Loucy (cell line): ENCODE results near the gene COQ2.
"Not testable (repeated sequence)": the region's sequence is repeated elsewhere in the genome, so short reads cannot be mapped to it uniquely, and the experiment has no call there.

Experiments used
- H2AFZ ChIP-seq: fragments of 200-600 bp; sonication (generic); 2 replicates; pipeline ENCODE4 v1.6.0; 2016; ENCODE audit warnings: antibody characterized with exemption, mild to moderate bottlenecking, low read length, moderate library complexity
- H3F3A ChIP-seq: fragments of 200-600 bp; 2 replicates; pipeline ENCODE4 v1.6.0; 2016; ENCODE audit warnings: antibody characterized with exemption, low read depth, mild to moderate bottlenecking
- H3K27me3 ChIP-seq: fragments of 200-600 bp; sonication (generic); 2 replicates; pipeline ENCODE4 v1.6.1; 2014; ENCODE audit warnings: low read length, mild to moderate bottlenecking; ENCODE audit not compliant: insufficient read depth, poor library complexity, severe bottlenecking
- H3K36me3 ChIP-seq: fragments of 200-600 bp; sonication (generic); 2 replicates; pipeline ENCODE4 v1.6.1; 2016; ENCODE audit warnings: low read length; ENCODE audit not compliant: insufficient read depth
- H3K4me1 ChIP-seq: fragments of 200-600 bp; sonication (generic); 2 replicates; pipeline ENCODE4 v1.5.1; 2014; ENCODE audit warnings: low read length, mild to moderate bottlenecking; ENCODE audit not compliant: insufficient read depth, poor library complexity, severe bottlenecking
- H3K4me2 ChIP-seq: fragments of 200-600 bp; sonication (generic); 2 replicates; pipeline ENCODE4 v1.6.0; 2014; ENCODE audit warnings: antibody characterized with exemption, low read length, low read depth, mild to moderate bottlenecking; ENCODE audit not compliant: poor library complexity, severe bottlenecking
- H3K4me3 ChIP-seq: fragments of 200-600 bp; sonication (generic); 2 replicates; pipeline ENCODE4 v1.5.1; 2014; ENCODE audit warnings: low read length, mild to moderate bottlenecking, mixed read lengths; ENCODE audit not compliant: poor library complexity, severe bottlenecking
- H3K79me2 ChIP-seq: fragments of 200-600 bp; sonication (generic); 2 replicates; pipeline ENCODE4 v1.6.1; 2014; ENCODE audit warnings: low read length; ENCODE audit not compliant: insufficient read depth
- H3K9ac ChIP-seq: fragments of 200-600 bp; sonication (generic); 2 replicates; pipeline ENCODE4 v1.6.0; 2014; ENCODE audit warnings: mild to moderate bottlenecking, low read depth, low read length, moderate library complexity; ENCODE audit not compliant: poor library complexity, severe bottlenecking
- H3K9me2 ChIP-seq: fragments of 200-600 bp; sonication (generic); replicated peaks from 2 replicates; pipeline ENCODE4 v1.6.1; 2016; ENCODE audit warnings: low read depth, low read length, mixed read lengths
- H3K9me3 ChIP-seq: fragments of 200-600 bp; sonication (generic); 2 replicates; pipeline ENCODE4 v1.6.1; 2014; ENCODE audit warnings: mild to moderate bottlenecking, antibody characterized with exemption, low read length, low read depth; ENCODE audit not compliant: insufficient read depth
- H4K20me1 ChIP-seq: fragments of 200-600 bp; sonication (generic); 2 replicates; pipeline ENCODE4 v1.6.0; 2014; ENCODE audit warnings: antibody characterized with exemption, low read length, mild to moderate bottlenecking; ENCODE audit not compliant: insufficient read depth, poor library complexity, severe bottlenecking
- EZH2phosphoT487 ChIP-seq: fragments of 200-600 bp; IDR thresholded peaks from 2 replicates; pipeline ENCODE4 v1.6.1; 2018; ENCODE audit warnings: antibody characterized with exemption, mild to moderate bottlenecking, moderate library complexity, borderline replicate concordance
- TF ChIP-seq, protein P1 (sequence below): fragments of 200-600 bp; sonication (generic); conservative IDR thresholded peaks from 2 replicates; pipeline ENCODE4 v1.5.1; 2014; ENCODE audit warnings: mild to moderate bottlenecking, antibody characterized with exemption, low read length

Gene COQ2

DNA sequence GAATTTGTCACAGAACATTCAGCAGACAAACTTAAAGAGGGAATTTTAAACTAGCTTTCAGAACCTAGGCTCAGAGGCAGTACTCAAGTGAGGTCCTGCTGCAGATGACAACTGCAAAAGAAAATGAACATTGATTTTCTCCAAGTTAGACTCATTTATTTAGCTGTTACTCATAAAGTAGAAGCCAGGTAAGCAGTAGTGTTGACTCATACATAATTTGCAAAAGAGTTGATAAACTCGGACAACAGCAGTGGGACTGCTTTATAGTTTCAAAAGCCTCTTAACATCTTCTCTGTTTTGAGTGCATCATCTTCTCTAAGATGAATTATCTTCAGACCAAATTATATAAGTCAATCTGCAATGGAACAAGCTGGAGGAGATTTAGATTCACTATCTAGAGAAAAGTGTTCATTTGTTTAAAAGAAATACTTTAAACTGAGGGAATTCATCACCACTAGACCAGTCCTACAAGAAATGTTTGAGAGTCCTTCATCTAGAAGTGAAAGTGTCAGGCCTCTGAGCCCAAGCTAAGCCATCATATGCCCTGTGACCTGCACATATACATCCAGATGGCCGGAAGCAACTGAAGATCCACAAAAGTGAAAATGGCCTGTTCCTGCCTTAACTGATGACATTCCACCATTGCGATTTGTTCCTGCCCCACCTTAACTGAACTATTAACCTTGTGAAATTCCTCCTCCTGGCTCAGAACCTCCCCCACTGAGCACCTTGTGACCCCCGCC is 49.5 kb downstream of the COQ2 start:
- Histone ChIP-seq H3F3A (no peaks in the 10 kb centered on the region), H3K4me2 (no peak overlapping the region), H3K27me3 (no peaks in the 10 kb centered on the region), H3K36me3 (no peaks in the 10 kb centered on the region), H3K4me1 (peaks cover 32% of the 10 kb centered on the region), H3K79me2 (no peaks in the 10 kb centered on the region), H3K9me3 (no peaks in the 10 kb centered on the region), H3K4me3 (no peak overlapping the region), H3K9ac (no peak overlapping the region), H4K20me1 (no peaks in the 10 kb centered on the region), H2AFZ (no peak overlapping the region), H3K9me2 (no peaks in the 10 kb centered on the region)
- TF ChIP-seq, protein P1, sequence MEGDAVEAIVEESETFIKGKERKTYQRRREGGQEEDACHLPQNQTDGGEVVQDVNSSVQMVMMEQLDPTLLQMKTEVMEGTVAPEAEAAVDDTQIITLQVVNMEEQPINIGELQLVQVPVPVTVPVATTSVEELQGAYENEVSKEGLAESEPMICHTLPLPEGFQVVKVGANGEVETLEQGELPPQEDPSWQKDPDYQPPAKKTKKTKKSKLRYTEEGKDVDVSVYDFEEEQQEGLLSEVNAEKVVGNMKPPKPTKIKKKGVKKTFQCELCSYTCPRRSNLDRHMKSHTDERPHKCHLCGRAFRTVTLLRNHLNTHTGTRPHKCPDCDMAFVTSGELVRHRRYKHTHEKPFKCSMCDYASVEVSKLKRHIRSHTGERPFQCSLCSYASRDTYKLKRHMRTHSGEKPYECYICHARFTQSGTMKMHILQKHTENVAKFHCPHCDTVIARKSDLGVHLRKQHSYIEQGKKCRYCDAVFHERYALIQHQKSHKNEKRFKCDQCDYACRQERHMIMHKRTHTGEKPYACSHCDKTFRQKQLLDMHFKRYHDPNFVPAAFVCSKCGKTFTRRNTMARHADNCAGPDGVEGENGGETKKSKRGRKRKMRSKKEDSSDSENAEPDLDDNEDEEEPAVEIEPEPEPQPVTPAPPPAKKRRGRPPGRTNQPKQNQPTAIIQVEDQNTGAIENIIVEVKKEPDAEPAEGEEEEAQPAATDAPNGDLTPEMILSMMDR: no peak
- TF ChIP-seq EZH2phosphoT487: no peak

DNA sequence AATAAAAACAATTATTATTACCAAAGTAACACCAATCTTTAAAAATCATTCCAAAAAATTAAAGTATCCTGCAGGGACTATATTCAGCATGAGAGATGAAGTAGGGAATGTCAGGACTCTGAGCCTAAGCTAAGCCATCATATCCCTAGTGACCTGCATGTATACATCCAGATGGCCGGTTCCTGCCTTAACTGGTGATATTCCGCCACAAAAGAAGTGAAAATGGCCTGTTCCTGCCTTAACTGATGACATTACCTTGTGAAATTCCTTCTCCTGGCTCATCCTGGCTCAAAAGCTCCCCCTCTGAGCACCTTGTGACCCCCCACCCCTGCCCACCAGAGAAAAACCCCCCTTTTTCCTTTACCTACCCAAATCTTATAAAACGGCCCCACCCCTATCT is 50.2 kb downstream of the COQ2 start:
- H3K36me3 ChIP-seq, H3F3A ChIP-seq, H2AFZ ChIP-seq, H3K9me3 ChIP-seq, H3K79me2 ChIP-seq, H3K9ac ChIP-seq, H3K4me3 ChIP-seq, H3K4me2 ChIP-seq, H3K27me3 ChIP-seq, H3K9me2 ChIP-seq, H4K20me1 ChIP-seq: not testable (repeated sequence)
- peaks cover 32% of the 10 kb centered on the region for H3K4me1 ChIP-seq

DNA sequence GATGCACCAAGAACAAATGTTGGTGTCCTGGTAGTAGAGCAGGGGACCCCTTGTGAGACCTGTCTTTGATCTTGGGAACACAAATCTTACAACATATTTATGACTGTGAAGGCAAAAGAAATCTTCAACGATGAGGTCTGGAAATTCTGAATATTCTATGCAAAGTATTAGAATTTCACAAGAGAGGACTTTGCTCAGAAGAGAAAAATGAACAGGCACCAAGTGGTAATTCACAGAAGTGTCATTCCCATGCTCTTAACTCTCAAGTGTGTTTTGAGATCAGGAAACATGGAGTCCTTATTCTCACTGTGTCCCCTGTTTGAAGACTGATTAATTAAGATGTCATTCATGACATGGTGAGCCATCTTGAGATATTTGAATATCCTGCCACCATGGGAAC is 52.5 kb downstream of the COQ2 start:
- Histone ChIP-seq H2AFZ (no peak overlapping the region), H3K36me3 (no peaks in the 10 kb centered on the region), H3F3A (no peaks in the 10 kb centered on the region), H3K27me3 (no peaks in the 10 kb centered on the region), H3K9ac (no peak overlapping the region), H3K9me3 (no peaks in the 10 kb centered on the region), H3K4me3 (no peak overlapping the region), H3K4me1 (peaks cover 22% of the 10 kb centered on the region), H3K9me2 (no peaks in the 10 kb centered on the region), H3K79me2 (no peaks in the 10 kb centered on the region), H3K4me2 (no peak overlapping the region), H4K20me1 (no peaks in the 10 kb centered on the region)
- TF ChIP-seq, protein P1: no peak
- TF ChIP-seq EZH2phosphoT487: no peak

DNA sequence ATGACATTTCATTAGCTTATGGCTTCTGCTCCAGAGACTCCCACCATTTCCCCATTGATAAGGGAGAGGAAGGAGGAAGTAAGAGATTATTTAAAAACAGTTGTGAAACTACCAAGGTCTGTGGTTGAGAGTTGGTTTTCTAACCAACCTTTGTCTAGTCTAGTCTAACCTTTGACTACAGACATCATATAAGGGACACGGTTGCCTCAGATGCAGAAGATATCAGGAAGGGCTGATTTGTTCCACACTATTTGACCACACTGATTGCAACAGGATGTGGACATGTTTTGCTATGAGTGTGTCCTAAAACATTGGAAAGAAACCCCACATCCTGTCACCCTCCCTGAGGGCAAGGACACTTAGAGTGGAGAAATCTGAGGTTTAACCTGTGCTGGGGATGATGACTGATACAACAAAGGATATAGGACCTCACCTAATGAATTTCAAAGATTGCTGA is 53.0 kb downstream of the COQ2 start:
- Histone ChIP-seq H3K9me2 (no peaks in the 10 kb centered on the region), H4K20me1 (no peaks in the 10 kb centered on the region), H3K4me2 (no peak overlapping the region), H3K36me3 (no peaks in the 10 kb centered on the region), H3K9ac (no peak overlapping the region), H3F3A (no peaks in the 10 kb centered on the region), H2AFZ (no peak overlapping the region), H3K4me3 (no peak overlapping the region), H3K4me1 (peaks cover 21% of the 10 kb centered on the region), H3K27me3 (no peaks in the 10 kb centered on the region), H3K9me3 (no peaks in the 10 kb centered on the region), H3K79me2 (no peaks in the 10 kb centered on the region)
- TF ChIP-seq, protein P1: no peak
- no peak for TF ChIP-seq EZH2phosphoT487
